Prostate gland (tissue), 2 donors: ENCODE measurements around the gene GIT2.

Experiments
- POLR2A ChIP-seq: fragments of 450-650 bp; IDR thresholded peaks from one replicate; pipeline ENCODE4 v1.6.1; 2016; ENCODE audit warnings: antibody characterized with exemption, mild to moderate bottlenecking
- TF ChIP-seq, protein P1 (sequence below), 4 experiments: fragments of 200-600 bp in 2 of 4; fragments of 450-650 bp in 2 of 4; sonication (generic) in 2 of 4; IDR thresholded peaks; 1 replicate in 3 of 4; 2 replicates in 1 of 4; pipeline ENCODE4 v1.5.1; 2016 to 2019; ENCODE audit warnings: antibody characterized with exemption in 4 of 4, mild to moderate bottlenecking in 2 of 4, moderate library complexity in 2 of 4

DNA sequence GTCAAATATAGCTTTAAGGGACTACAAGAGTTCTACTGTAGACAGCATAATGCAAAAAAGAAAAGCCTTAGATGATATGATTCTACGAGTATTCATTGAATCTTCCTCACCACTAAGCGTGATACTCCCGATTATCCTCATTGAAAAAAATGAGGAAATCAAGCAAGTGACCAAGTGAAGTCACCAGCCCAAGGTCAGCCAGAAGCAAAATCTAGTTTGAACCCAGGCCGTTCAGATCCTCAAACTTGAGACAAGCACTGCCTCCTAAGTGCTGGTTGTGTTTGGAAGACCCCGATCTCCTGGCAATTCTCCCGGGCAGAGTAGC lies 845 bp downstream of the GIT2 start:
- no peak for TF ChIP-seq POLR2A
- TF ChIP-seq, protein P1, sequence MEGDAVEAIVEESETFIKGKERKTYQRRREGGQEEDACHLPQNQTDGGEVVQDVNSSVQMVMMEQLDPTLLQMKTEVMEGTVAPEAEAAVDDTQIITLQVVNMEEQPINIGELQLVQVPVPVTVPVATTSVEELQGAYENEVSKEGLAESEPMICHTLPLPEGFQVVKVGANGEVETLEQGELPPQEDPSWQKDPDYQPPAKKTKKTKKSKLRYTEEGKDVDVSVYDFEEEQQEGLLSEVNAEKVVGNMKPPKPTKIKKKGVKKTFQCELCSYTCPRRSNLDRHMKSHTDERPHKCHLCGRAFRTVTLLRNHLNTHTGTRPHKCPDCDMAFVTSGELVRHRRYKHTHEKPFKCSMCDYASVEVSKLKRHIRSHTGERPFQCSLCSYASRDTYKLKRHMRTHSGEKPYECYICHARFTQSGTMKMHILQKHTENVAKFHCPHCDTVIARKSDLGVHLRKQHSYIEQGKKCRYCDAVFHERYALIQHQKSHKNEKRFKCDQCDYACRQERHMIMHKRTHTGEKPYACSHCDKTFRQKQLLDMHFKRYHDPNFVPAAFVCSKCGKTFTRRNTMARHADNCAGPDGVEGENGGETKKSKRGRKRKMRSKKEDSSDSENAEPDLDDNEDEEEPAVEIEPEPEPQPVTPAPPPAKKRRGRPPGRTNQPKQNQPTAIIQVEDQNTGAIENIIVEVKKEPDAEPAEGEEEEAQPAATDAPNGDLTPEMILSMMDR (IDR thresholded peaks at IDR 0.05), result no peak
